HepG2 (cell line): Measurements from ENCODE around the gene LINC00237. TPM values are rescaled to one million over a fixed set of nuclear protein-coding genes. Genes with fewer than 3 reads are reported as not detected.

Experiments
- ARHGAP35 ChIP-seq: sonication (generic); formaldehyde crosslinking; IDR thresholded peaks from 2 replicates; pipeline ENCODE4 v1.9.0; 2022; ENCODE audit warnings: mild to moderate bottlenecking, inconsistent platforms, moderate library complexity, missing genetic modification reagents, borderline replicate concordance
- BCL6 ChIP-seq: IDR thresholded peaks from 2 replicates; pipeline ENCODE4 v1.6.1; 2016; ENCODE audit warnings: missing genetic modification reagents, missing compliant biosample characterization
- DNMT1 ChIP-seq: sonication (generic); formaldehyde crosslinking; IDR thresholded peaks from 2 replicates; pipeline ENCODE4 v1.5.1; 2020; ENCODE audit warnings: mild to moderate bottlenecking, missing genetic modification reagents
- KLF13 ChIP-seq: sonication (generic); formaldehyde crosslinking; IDR thresholded peaks from 2 replicates; pipeline ENCODE4 v1.4.0; 2020; ENCODE audit warnings: mild to moderate bottlenecking, missing genetic modification reagents
- MBD4 ChIP-seq: IDR thresholded peaks from 2 replicates; pipeline ENCODE4 v1.6.1; 2012; ENCODE audit warnings: low read length, inconsistent platforms, borderline replicate concordance
- NCOA2 ChIP-seq: sonication (generic); formaldehyde crosslinking; IDR thresholded peaks from 2 replicates; pipeline ENCODE4 v1.8.0; 2022; ENCODE audit warnings: inconsistent platforms
- PCBP2 ChIP-seq: fragments of 200-400 bp; formaldehyde crosslinking; optimal IDR thresholded peaks from 2 replicates; pipeline ENCODE3; 2018; ENCODE audit warnings: low read length, low read depth; ENCODE audit not compliant: poor library complexity, severe bottlenecking
- RBM22 ChIP-seq: fragments of 200-400 bp; formaldehyde crosslinking; optimal IDR thresholded peaks from 2 replicates; pipeline ENCODE3; 2017; ENCODE audit warnings: mild to moderate bottlenecking, low read length, moderate library complexity
- RFXAP ChIP-seq: sonication (generic); formaldehyde crosslinking; IDR thresholded peaks from 2 replicates; pipeline ENCODE4 v1.4.0; 2020; ENCODE audit warnings: missing genetic modification reagents, borderline replicate concordance
- SAFB2 ChIP-seq: sonication (generic); formaldehyde crosslinking; IDR thresholded peaks from 2 replicates; pipeline ENCODE4 v1.5.1; 2020; ENCODE audit warnings: missing genetic modification reagents, low read depth, mild to moderate bottlenecking, borderline replicate concordance
- SMAD9 ChIP-seq: sonication (generic); formaldehyde crosslinking; IDR thresholded peaks from 2 replicates; pipeline ENCODE4 v1.5.1; 2020; ENCODE audit warnings: mild to moderate bottlenecking, missing genetic modification reagents
- SRY ChIP-seq: sonication (generic); formaldehyde crosslinking; IDR thresholded peaks from 2 replicates; pipeline ENCODE4 v1.8.0; 2022; ENCODE audit warnings: mild to moderate bottlenecking, missing genetic modification reagents
- TBL1XR1 ChIP-seq: fragments of 150-350 bp; IDR thresholded peaks from 2 replicates; pipeline ENCODE4 v1.6.1; 2014; ENCODE audit warnings: borderline replicate concordance, low read length; ENCODE audit not compliant: partially characterized antibody
- ZFP36L2 ChIP-seq: sonication (generic); formaldehyde crosslinking; IDR thresholded peaks from 2 replicates; pipeline ENCODE4 v1.4.0; 2020; ENCODE audit warnings: missing genetic modification reagents
- ZKSCAN1 ChIP-seq: fragments of 150-350 bp; IDR thresholded peaks from 2 replicates; pipeline ENCODE4 v1.6.1; 2014; ENCODE audit warnings: low read length
- ZMYM4 ChIP-seq: sonication (generic); formaldehyde crosslinking; IDR thresholded peaks from 2 replicates; pipeline ENCODE4 v1.8.1; 2023; ENCODE audit warnings: mild to moderate bottlenecking, missing genetic modification reagents
- ZNF34 ChIP-seq: sonication (generic); formaldehyde crosslinking; IDR thresholded peaks from 2 replicates; pipeline ENCODE4 v1.4.0; 2020; ENCODE audit warnings: mild to moderate bottlenecking, missing genetic modification reagents, borderline replicate concordance
- ZNF441 ChIP-seq: sonication (generic); formaldehyde crosslinking; IDR thresholded peaks from 2 replicates; pipeline ENCODE4 v1.7.0; 2021; ENCODE audit warnings: missing genetic modification reagents, borderline replicate concordance
- ZNF572 ChIP-seq: sonication (generic); formaldehyde crosslinking; IDR thresholded peaks from 2 replicates; pipeline ENCODE4 v1.5.1; 2020; ENCODE audit warnings: mild to moderate bottlenecking, missing genetic modification reagents
- polyA plus RNA-seq, 8 experiments: library from polyadenylated mRNA; depleted of rRNA in 3 of 8; stranded (reverse) in 7 of 8; unstranded in 1 of 8; fragments of >200 nt; fragmentation: Illumina TruSeq in 4 of 8; extraction: Trizol in 4 of 8; gene quantifications; 2 replicates each; pipeline versions ENCODE4 v1.2.1 to v1.2.3, GENCODE V29; 2011 to 2016; ENCODE audit warnings: low read depth in 4 of 8, missing spikeins in 1 of 8, mixed read lengths in 1 of 8; ENCODE audit not compliant: insufficient read depth in 1 of 8
- total RNA-seq, 5 experiments: library from RNA; depleted of rRNA; stranded (reverse); fragments of >200 nt; fragmentation: Illumina TruSeq; extraction: Trizol; gene quantifications; 2 replicates each; pipeline ENCODE4 v1.2.3, GENCODE V29; 2016; ENCODE audit warnings: low read depth in 1 of 5
- TF ChIP-seq, protein P1 (sequence below): IDR thresholded peaks from 2 replicates; pipeline ENCODE4 v1.6.1; 2016
- TF ChIP-seq, protein P2 (sequence below): sonication (generic); formaldehyde crosslinking; IDR thresholded peaks from 2 replicates; pipeline ENCODE4 v1.4.0; 2020; ENCODE audit warnings: missing genetic modification reagents, borderline replicate concordance
- TF ChIP-seq, protein P3 (sequence below): IDR thresholded peaks from 2 replicates; pipeline ENCODE4 v1.6.1; 2018; ENCODE audit warnings: missing genetic modification reagents, mild to moderate bottlenecking, missing compliant biosample characterization
- TF ChIP-seq, protein P4 (sequence below): sonication (generic); formaldehyde crosslinking; IDR thresholded peaks from 2 replicates; pipeline ENCODE4 v1.5.1; 2020; ENCODE audit warnings: mild to moderate bottlenecking, moderate library complexity, missing genetic modification reagents

LINC00237 gene
- total and polyA plus RNA-seq, 2 of the 13 experiments (the other 11 are each of a cell fraction or from before 2014, with no cell fraction given): not detected

DNA sequence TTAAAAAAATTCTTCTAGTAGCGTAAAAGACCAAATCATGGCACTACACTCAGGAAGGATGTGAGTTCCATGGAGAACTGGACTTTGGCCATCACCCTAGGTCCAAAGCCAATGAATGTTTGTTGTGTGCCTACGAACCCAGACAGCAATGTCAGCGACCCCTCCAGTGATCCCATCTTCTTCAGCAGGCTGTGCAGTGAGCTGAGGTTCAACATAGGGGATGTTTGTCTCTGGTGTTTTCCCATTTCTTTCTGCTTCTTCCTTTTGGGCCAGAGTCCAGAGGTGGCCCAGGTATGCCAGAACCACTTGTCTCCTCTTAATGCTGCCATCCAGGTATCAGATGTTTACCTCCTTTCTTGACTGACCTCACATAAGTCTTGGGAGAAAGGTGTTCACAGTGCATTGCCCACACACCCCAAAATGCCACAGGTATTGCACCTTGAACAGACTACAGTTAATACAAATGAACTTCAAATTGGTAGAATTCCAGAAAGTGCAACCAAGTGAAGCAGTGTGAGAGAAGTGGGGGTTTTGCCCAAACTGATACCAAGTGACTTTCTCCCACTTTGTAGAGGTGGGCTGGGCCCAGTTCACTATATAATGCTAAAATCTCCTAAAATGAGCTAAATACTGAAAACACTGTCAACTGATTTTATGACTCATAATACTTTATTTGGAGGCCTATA lies 33.9 kb upstream of the LINC00237 start (continued):
- TF ChIP-seq RFXAP (CRISPR knock-in tag): no peak
- TF ChIP-seq DNMT1 (CRISPR knock-in tag): no peak
- no peak; the same call in 1 of the 2 replicates for TF ChIP-seq ZKSCAN1
- no peak for TF ChIP-seq ZNF572 (CRISPR knock-in tag)
- TF ChIP-seq, protein P1, sequence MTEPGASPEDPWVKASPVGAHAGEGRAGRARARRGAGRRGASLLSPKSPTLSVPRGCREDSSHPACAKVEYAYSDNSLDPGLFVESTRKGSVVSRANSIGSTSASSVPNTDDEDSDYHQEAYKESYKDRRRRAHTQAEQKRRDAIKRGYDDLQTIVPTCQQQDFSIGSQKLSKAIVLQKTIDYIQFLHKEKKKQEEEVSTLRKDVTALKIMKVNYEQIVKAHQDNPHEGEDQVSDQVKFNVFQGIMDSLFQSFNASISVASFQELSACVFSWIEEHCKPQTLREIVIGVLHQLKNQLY: 0 out of 2 replicates have a peak, but pooled peaks have one; percentile 36
- no peak for TF ChIP-seq ZFP36L2 (CRISPR knock-in tag)
- TF ChIP-seq TBL1XR1: no peak
- TF ChIP-seq KLF13 (CRISPR knock-in tag): no peak
- TF ChIP-seq SAFB2 (CRISPR knock-in tag): no peak; the same call in 1 of the 2 replicates
- TF ChIP-seq, protein P2, sequence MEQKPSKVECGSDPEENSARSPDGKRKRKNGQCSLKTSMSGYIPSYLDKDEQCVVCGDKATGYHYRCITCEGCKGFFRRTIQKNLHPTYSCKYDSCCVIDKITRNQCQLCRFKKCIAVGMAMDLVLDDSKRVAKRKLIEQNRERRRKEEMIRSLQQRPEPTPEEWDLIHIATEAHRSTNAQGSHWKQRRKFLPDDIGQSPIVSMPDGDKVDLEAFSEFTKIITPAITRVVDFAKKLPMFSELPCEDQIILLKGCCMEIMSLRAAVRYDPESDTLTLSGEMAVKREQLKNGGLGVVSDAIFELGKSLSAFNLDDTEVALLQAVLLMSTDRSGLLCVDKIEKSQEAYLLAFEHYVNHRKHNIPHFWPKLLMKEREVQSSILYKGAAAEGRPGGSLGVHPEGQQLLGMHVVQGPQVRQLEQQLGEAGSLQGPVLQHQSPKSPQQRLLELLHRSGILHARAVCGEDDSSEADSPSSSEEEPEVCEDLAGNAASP: peak; percentile 39; the same call in 1 of the 2 replicates
- TF ChIP-seq, protein P3, sequence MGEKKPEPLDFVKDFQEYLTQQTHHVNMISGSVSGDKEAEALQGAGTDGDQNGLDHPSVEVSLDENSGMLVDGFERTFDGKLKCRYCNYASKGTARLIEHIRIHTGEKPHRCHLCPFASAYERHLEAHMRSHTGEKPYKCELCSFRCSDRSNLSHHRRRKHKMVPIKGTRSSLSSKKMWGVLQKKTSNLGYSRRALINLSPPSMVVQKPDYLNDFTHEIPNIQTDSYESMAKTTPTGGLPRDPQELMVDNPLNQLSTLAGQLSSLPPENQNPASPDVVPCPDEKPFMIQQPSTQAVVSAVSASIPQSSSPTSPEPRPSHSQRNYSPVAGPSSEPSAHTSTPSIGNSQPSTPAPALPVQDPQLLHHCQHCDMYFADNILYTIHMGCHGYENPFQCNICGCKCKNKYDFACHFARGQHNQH (CRISPR knock-in tag): peak; percentile 46; the same call in 1 of the 2 replicates
- peak; percentile 98 for TF ChIP-seq ZMYM4 (CRISPR knock-in tag)
- TF ChIP-seq PCBP2: no peak
- 0 out of 2 replicates have a peak, but pooled peaks have one; percentile 28 for TF ChIP-seq MBD4
- 0 out of 2 replicates have a peak, but pooled peaks have one; percentile 35 for TF ChIP-seq NCOA2 (CRISPR knock-in tag)
- no peak for TF ChIP-seq SMAD9 (CRISPR knock-in tag)
- peak; percentile 38 for TF ChIP-seq RBM22
- no peak for TF ChIP-seq ARHGAP35
- TF ChIP-seq ZNF34 (CRISPR knock-in tag): no peak
- no peak for TF ChIP-seq ZNF441 (CRISPR knock-in tag)
- peak; percentile 29 for TF ChIP-seq BCL6 (CRISPR knock-in tag)
- no peak for TF ChIP-seq SRY (CRISPR knock-in tag)
- TF ChIP-seq, protein P4, sequence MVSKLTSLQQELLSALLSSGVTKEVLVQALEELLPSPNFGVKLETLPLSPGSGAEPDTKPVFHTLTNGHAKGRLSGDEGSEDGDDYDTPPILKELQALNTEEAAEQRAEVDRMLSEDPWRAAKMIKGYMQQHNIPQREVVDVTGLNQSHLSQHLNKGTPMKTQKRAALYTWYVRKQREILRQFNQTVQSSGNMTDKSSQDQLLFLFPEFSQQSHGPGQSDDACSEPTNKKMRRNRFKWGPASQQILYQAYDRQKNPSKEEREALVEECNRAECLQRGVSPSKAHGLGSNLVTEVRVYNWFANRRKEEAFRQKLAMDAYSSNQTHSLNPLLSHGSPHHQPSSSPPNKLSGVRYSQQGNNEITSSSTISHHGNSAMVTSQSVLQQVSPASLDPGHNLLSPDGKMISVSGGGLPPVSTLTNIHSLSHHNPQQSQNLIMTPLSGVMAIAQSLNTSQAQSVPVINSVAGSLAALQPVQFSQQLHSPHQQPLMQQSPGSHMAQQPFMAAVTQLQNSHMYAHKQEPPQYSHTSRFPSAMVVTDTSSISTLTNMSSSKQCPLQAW (CRISPR knock-in tag): 0 out of 2 replicates have a peak, but pooled peaks have one; percentile 28
